HCT116 (cell line): ENCODE measurements around the gene EYA2. TPM values are rescaled to one million over a fixed set of nuclear protein-coding genes. Genes with fewer than 3 reads are reported as not detected.

ENCODE experiments used
- ATAC-seq: fragments of 200-7000 bp; cut with Tn5 transposase; 2 replicates; pipeline ENCODE4 v1.9.1; 2020; ENCODE audit warnings: mild to moderate bottlenecking, moderate library complexity
- BruUV-seq: library from RNA; stranded (reverse); fragments of 400-500 nt; replicated peaks from 2 replicates; lab custom pipeline; 2021; lab: Mats Ljungman, UMichigan
- CTCF ChIA-PET: fragments of 300-600 bp; sonication (Branson Sonifier 250); formaldehyde crosslinking; loops from one replicate; lab custom pipeline; 2021; ENCODE audit warnings: antibody characterized with exemption; lab: Charles Lee
- POLR2A ChIA-PET: fragments of 300-600, 350-600 bp; sonication (Branson Sonifier 250); formaldehyde crosslinking; loops from one replicate; lab custom pipeline; 2021; ENCODE audit warnings: antibody characterized with exemption; lab: Charles Lee
- RAD21 ChIA-PET, 2 experiments: fragments of 300-600 bp; sonication (Branson Sonifier 250); formaldehyde crosslinking; loops; one replicate each; lab custom pipeline; 2023; ENCODE audit warnings: low total read pairs in 2 of 2; ENCODE audit not compliant: uncharacterized antibody in 2 of 2, unreplicated experiment in 2 of 2, low non-redundant PET in 1 of 2; lab: Charles Lee
- DNase-seq: peaks from one replicate; pipeline ENCODE4 v3.0.0-alpha.2; 2010; ENCODE audit warnings: low read depth, low spot score
- H2AFZ ChIP-seq: fragments of 200-600 bp; shearing (Covaris generic), sonication (generic); 2 replicates; pipeline ENCODE4 v1.6.1; 2017; ENCODE audit warnings: low read depth, mixed run types, mixed read lengths, antibody characterized with exemption, low read length; ENCODE audit not compliant: poor library complexity, severe bottlenecking
- H3K27ac ChIP-seq: 2 replicates; pipeline ENCODE4 v1.5.1; 2012; ENCODE audit warnings: low read depth, low read length
- H3K27me3 ChIP-seq: fragments of 200-600 bp; sonication (generic); 2 replicates; pipeline ENCODE4 v1.6.1; 2016; ENCODE audit warnings: mixed run types, low read length, mixed read lengths; ENCODE audit not compliant: insufficient read depth
- H3K36me3 ChIP-seq, 2 experiments: fragments of 200-500 bp in 1 of 2; fragments of 200-600 bp in 1 of 2; sonication (Bioruptor generic) in 1 of 2; sonication (generic) in 1 of 2; 2 replicates each; pipeline versions ENCODE4 v1.5.1 to v1.6.1; 2014 to 2016; ENCODE audit warnings: low read length in 2 of 2, inconsistent platforms in 1 of 2, mixed read lengths in 1 of 2, mixed run types in 1 of 2; ENCODE audit not compliant: insufficient read depth in 2 of 2, control insufficient read depth in 1 of 2
- H3K4me1 ChIP-seq, 2 experiments: fragments of 200-600 bp in 1 of 2; sonication (generic) in 1 of 2; 2 replicates each; pipeline versions ENCODE4 v1.5.1 to v1.6.1; 2012 to 2017; ENCODE audit warnings: low read length in 2 of 2, inconsistent platforms in 1 of 2, mild to moderate bottlenecking in 1 of 2, mixed read lengths in 1 of 2, mixed run types in 1 of 2, moderate library complexity in 1 of 2; ENCODE audit not compliant: insufficient read depth in 2 of 2, control insufficient read depth in 1 of 2
- H3K4me2 ChIP-seq: fragments of 200-600 bp; sonication (generic); 2 replicates; pipeline ENCODE4 v1.6.1; 2017; ENCODE audit warnings: mixed run types, low read length, mixed read lengths
- H3K4me3 ChIP-seq, 2 experiments: fragments of 200-600 bp in 1 of 2; sonication (generic) in 1 of 2; replicated peaks in 1 of 2; 2 replicates each; pipeline ENCODE4 v1.5.1; 2011 to 2016; ENCODE audit warnings: low read length in 2 of 2, control low read depth in 1 of 2, low read depth in 1 of 2, mild to moderate bottlenecking in 1 of 2, mixed read lengths in 1 of 2, mixed run types in 1 of 2
- H3K79me2 ChIP-seq: fragments of 200-600 bp; sonication (generic); 2 replicates; pipeline ENCODE4 v1.6.1; 2017; ENCODE audit warnings: mild to moderate bottlenecking, mixed run types, low read length, moderate library complexity, mixed read lengths; ENCODE audit not compliant: insufficient read depth
- H3K9ac ChIP-seq: fragments of 200-600 bp; sonication (generic); 2 replicates; pipeline ENCODE4 v1.6.1; 2016; ENCODE audit warnings: low read length, mixed read lengths
- H3K9me2 ChIP-seq: fragments of 200-600 bp; sonication (generic), shearing (Covaris generic); 2 replicates; pipeline ENCODE4 v1.6.1; 2017; ENCODE audit warnings: mixed run types, mild to moderate bottlenecking, moderate library complexity; ENCODE audit not compliant: insufficient read depth
- H3K9me3 ChIP-seq, 2 experiments: fragments of 200-500 bp in 1 of 2; fragments of 200-600 bp in 1 of 2; sonication (Bioruptor generic) in 1 of 2; sonication (generic) in 1 of 2; 2 replicates each; pipeline ENCODE4 v1.6.1; 2014 to 2017; ENCODE audit warnings: low read length in 2 of 2, mixed read lengths in 2 of 2, inconsistent platforms in 1 of 2, low read depth in 1 of 2, mild to moderate bottlenecking in 1 of 2, mixed run types in 1 of 2, moderate library complexity in 1 of 2; ENCODE audit not compliant: control insufficient read depth in 1 of 2, insufficient read depth in 1 of 2
- H4K20me1 ChIP-seq: fragments of 200-600 bp; sonication (generic), shearing (Covaris generic); 2 replicates; pipeline ENCODE4 v1.6.1; 2017; ENCODE audit warnings: mixed run types, mild to moderate bottlenecking, moderate library complexity; ENCODE audit not compliant: insufficient read depth
- RAD21 ChIP-seq: IDR thresholded peaks from 2 replicates; pipeline ENCODE4 v1.6.1; 2012; ENCODE audit warnings: low read depth, mild to moderate bottlenecking
- REST ChIP-seq: IDR thresholded peaks from 2 replicates; pipeline ENCODE4 v1.6.1; 2012; ENCODE audit warnings: low read depth
- intact Hi-C: fragments of 100-400 bp; cut with micrococcal nuclease; formaldehyde crosslinking; loops from 2 replicates; pipeline ENCODE4 v1.10.0; 2022
- total RNA-seq: library from RNA; stranded (reverse); gene quantifications from one replicate; pipeline ENCODE4 v1.2.1, GENCODE V29; 2021; ENCODE audit not compliant: unreplicated experiment
- TF ChIP-seq, protein P1 (sequence below): IDR thresholded peaks from 2 replicates; pipeline ENCODE4 v1.6.1; 2011; ENCODE audit warnings: mild to moderate bottlenecking, low read length, moderate library complexity; ENCODE audit not compliant: insufficient replicate concordance; ENCODE audit errors: extremely low read depth

Gene EYA2
- total RNA-seq, 1 experiment from 2014 or later, result not detected

GRCh38 chr20:47221036-47221625 is 326.5 kb downstream of the EYA2 start:
- CTCF ChIA-PET, result interaction anchor here (1.0 to 2.2 kb wide), 3 partner anchors 16 to 163 kb away, joined by 3 to 13 read pairs (median 5); no protein-coding TSS in a partner anchor

More at GRCh38 chr20:47221036-47221625, 326.5 kb downstream of the EYA2 start:
- ATAC-seq, result no peak
- ChIA-PET RAD21 (no interaction called here), POLR2A (interaction anchor here (1.3 kb wide), 1 partner anchor 16 kb away, joined by 4 read pairs; no protein-coding TSS in a partner anchor)
- H3K9me3 ChIP-seq, result no peaks in the 10 kb centered on the region
- no peak for DNase-seq
- intact Hi-C loops, result no loop called here
- 0 out of 2 replicates have a peak, but pooled peaks cover 4% of the 10 kb centered on the region for H3K79me2 ChIP-seq
- BruUV-seq, result no TSS peak
- H3K4me1 ChIP-seq, result no peaks in the 10 kb centered on the region
- TF ChIP-seq REST (no peak), RAD21 (no peak)
- TF ChIP-seq, protein P1, sequence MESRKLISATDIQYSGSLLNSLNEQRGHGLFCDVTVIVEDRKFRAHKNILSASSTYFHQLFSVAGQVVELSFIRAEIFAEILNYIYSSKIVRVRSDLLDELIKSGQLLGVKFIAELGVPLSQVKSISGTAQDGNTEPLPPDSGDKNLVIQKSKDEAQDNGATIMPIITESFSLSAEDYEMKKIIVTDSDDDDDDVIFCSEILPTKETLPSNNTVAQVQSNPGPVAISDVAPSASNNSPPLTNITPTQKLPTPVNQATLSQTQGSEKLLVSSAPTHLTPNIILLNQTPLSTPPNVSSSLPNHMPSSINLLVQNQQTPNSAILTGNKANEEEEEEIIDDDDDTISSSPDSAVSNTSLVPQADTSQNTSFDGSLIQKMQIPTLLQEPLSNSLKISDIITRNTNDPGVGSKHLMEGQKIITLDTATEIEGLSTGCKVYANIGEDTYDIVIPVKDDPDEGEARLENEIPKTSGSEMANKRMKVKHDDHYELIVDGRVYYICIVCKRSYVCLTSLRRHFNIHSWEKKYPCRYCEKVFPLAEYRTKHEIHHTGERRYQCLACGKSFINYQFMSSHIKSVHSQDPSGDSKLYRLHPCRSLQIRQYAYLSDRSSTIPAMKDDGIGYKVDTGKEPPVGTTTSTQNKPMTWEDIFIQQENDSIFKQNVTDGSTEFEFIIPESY, result no peak
- no peaks in the 10 kb centered on the region for H3K9me2 ChIP-seq
- H2AFZ ChIP-seq, result no peak overlapping the region
- H3K4me3 ChIP-seq, result no peak overlapping the region
- no peak overlapping the region for H3K4me2 ChIP-seq
- peaks cover 16 to 41% of the 10 kb centered on the region in 2 experiments for H3K36me3 ChIP-seq
- no peaks in the 10 kb centered on the region for H3K27me3 ChIP-seq
- no peak overlapping the region for H3K27ac ChIP-seq
- H3K9ac ChIP-seq, result no peak overlapping the region
- H4K20me1 ChIP-seq, result no peaks in the 10 kb centered on the region
